Mesodermal cell (in vitro differentiated cells): ENCODE data around the gene CDYL.

Experiments used
- H3K27ac ChIP-seq: 2 replicates; pipeline ENCODE4 v1.7.0; 2013; ENCODE audit warnings: mild to moderate bottlenecking, low read depth, low read length, moderate library complexity; ENCODE audit not compliant: severe bottlenecking
- H3K36me3 ChIP-seq: 2 replicates; pipeline ENCODE4 v1.7.1; 2013; ENCODE audit warnings: mild to moderate bottlenecking, low read length, moderate library complexity; ENCODE audit not compliant: control insufficient read depth, insufficient read depth
- H3K4me1 ChIP-seq: one replicate; pipeline ENCODE4 v1.7.1; 2013; ENCODE audit warnings: mild to moderate bottlenecking, low read length; ENCODE audit not compliant: insufficient read depth, control insufficient read depth, poor library complexity, severe bottlenecking
- H3K4me3 ChIP-seq: 2 replicates; pipeline ENCODE4 v1.7.0; 2013; ENCODE audit warnings: low read length, control low read depth, mild to moderate bottlenecking; ENCODE audit not compliant: insufficient read depth, poor library complexity, severe bottlenecking; ENCODE audit errors: extremely low read depth
- H3K9me3 ChIP-seq: 2 replicates; pipeline ENCODE4 v1.7.1; 2013; ENCODE audit warnings: mild to moderate bottlenecking, low read length, moderate library complexity; ENCODE audit not compliant: control insufficient read depth
- WGBS, 2 experiments: methylation state at CpG; one replicate each; pipeline ENCODE4 v1.1.5; 2013; ENCODE audit warnings: missing lambda C conversion rate in 2 of 2; ENCODE audit not compliant: insufficient coverage in 2 of 2; 5-methylcytosine and 5-hydroxymethylcytosine counted together

The CDYL gene

DNA sequence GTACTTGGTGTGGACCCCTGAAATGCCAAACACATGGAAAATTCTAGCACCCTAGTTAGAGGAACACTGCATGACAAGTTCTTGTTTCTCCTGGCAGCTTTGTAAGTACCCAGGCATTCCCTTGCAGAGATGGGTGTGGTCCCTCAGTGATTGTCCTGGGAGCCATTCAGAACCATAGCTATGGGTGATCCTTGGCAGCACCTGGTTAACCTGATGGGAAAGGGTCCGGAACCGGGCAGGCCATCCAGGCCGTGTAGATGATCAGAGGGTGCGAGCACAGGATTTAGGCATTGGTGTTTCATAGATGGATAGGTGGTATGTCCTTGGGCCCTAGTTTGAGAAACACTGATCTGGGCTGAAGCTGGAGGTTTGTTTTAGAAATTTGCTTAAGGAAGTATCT lies 131.9 kb downstream of the CDYL start:
- no peaks in the 10 kb centered on the region for H3K9me3 ChIP-seq
- 93 to 94% methylated on average over 4 of the region's 4 CpGs for WGBS, 2 experiments
- no peak overlapping the region for H3K4me3 ChIP-seq
- no peaks in the 10 kb centered on the region for H3K4me1 ChIP-seq
- no peak overlapping the region for H3K27ac ChIP-seq
- H3K36me3 ChIP-seq: peaks cover 49% of the 10 kb centered on the region

DNA sequence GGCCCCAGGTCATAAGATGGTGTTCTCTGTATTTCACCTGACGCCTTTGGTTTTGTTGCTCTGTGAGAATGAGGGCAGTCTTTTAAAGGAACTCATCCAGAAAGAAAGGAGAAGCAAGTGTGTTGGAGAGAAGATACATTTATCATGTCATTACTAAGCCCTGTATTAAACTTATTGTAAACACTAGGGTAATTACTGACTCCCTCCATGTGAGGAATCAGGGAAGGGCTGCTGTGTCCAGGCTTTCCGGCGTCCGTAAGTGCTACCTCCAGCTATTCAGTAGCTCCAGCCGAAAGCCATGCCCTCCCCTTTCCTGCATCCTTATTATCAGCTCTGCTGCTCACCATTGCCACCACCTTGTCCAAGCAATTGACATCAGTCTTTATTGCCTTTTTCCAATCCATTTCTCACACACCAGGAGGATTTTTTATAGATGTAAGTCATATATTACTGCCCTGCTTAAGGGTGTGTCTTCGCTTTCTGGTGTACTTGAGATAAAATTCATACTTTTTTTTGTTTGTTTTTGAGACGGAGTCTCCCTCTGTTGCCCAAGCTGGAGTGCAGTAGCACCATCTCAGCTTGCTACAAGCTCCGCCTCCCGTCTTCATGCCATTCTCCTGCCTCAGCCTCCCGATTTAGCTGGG lies 133.0 kb downstream of the CDYL start:
- Histone ChIP-seq H3K27ac (no peak overlapping the region), H3K4me3 (no peak overlapping the region)

DNA sequence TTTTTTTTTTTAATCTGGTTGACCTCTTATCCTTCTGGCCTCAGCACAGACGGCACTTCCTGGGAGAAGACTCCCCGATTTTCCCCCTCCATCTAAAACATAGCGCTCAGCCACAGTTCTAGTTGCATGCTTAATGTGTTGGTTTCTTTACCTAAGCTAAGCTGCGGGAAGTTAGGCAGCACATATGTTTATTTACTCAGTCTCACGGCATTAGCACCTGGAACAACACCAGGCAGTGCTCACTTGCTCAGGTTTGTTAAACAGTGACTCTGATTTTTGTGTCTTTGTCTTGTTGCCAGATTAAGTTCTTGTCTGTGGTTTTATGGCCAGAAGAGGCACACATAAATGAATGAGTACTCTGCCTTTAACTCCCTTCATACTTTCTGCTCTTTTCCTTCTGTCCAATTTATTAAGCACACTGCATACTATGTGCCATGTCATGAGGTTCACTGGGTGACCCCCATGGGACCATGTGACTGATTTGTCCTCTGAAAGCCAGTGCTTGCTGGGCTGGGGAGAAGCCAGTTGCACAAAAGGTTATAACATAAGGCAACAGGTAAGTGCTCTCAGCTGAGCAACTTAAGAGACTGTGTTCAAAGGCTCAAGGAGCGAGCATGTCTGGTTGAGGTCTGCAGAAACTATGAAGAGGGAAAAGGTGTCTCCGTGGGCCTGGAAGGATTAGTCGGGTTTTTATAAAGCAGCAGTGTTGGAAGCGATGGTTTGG lies 134.0 kb downstream of the CDYL start:
- Histone ChIP-seq H3K27ac (no peak overlapping the region), H3K4me3 (no peak overlapping the region), H3K36me3 (peaks cover 50% of the 10 kb centered on the region), H3K4me1 (peaks cover 6% of the 10 kb centered on the region), H3K9me3 (no peaks in the 10 kb centered on the region)
- WGBS, 2 experiments: 97 to 98% methylated on average over 7 to 8 of the region's 9 CpGs

More for the DNA sequence above, 133.0 kb downstream of the CDYL start:
- peaks cover under 1% of the 10 kb centered on the region for H3K4me1 ChIP-seq
- H3K9me3 ChIP-seq: no peaks in the 10 kb centered on the region
- H3K36me3 ChIP-seq: peaks cover 49% of the 10 kb centered on the region
- 90 to 99% methylated on average over 7 of the region's 10 CpGs for WGBS, 2 experiments

DNA sequence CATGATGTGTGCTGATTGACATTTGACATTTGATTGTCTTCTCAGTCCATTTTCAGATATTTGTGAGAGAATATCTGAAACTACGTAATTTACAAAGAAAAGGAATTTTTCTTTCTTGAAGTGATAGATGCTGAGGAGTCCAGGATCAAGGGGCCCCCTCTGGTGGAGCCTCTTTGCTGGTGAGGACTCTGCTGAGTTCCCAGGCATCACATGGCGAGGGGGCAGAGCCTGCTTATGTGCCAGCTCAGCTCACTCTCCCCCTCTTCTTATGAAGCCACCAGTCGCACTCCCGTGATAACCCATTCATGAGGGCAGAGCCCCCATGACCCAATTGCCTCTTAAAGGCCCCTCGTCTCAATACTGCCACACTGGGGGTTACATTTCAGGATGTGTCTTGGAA lies 136.4 kb downstream of the CDYL start:
- no peak overlapping the region for H3K4me3 ChIP-seq
- no peak overlapping the region for H3K27ac ChIP-seq
- WGBS, 2 experiments: 80 to 87% methylated on average over 2 to 3 of the region's 5 CpGs
- H3K9me3 ChIP-seq: no peaks in the 10 kb centered on the region
- peaks cover 6% of the 10 kb centered on the region for H3K4me1 ChIP-seq
- peaks cover 60% of the 10 kb centered on the region for H3K36me3 ChIP-seq

DNA sequence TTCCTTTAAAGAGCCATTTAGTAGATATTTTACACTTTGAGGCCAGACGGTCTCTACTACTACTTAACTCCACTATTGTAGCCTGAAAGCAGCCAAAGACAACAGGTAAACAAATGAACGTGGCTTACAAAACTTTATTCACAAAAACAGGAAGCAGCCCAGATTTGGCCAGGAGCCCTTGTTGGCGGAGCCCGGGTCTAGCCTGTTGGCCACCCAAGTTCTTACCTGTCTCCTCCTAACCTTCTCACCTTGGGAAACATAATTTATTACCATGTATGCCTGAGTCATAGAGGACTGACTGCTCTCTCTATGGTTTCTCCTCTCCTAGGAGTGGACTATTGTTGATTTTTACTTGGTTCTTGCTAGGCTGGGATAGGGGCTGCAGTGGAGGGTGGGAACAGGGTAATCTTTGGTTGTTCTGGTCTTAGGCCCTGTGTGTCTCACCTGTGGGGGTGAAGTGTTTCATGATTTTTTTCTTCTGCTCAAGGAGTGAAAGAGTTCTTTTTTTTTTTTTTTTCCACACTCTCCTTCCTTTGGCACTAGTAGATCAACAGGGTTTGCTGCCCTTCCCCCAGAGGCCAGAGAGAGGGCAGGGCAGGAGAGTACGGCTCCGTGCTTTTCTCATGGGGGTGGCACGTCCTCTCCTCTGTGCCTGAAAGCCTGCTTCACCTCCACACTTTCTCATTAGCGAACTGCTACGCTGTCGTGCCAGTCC lies 137.7 kb downstream of the CDYL start:
- Histone ChIP-seq H3K4me3 (no peak overlapping the region), H3K27ac (no peak overlapping the region), H3K36me3 (peaks cover 47% of the 10 kb centered on the region), H3K9me3 (no peaks in the 10 kb centered on the region), H3K4me1 (peaks cover 6% of the 10 kb centered on the region)
- 87 to 92% methylated on average over 8 to 10 of the region's 10 CpGs for WGBS, 2 experiments

DNA sequence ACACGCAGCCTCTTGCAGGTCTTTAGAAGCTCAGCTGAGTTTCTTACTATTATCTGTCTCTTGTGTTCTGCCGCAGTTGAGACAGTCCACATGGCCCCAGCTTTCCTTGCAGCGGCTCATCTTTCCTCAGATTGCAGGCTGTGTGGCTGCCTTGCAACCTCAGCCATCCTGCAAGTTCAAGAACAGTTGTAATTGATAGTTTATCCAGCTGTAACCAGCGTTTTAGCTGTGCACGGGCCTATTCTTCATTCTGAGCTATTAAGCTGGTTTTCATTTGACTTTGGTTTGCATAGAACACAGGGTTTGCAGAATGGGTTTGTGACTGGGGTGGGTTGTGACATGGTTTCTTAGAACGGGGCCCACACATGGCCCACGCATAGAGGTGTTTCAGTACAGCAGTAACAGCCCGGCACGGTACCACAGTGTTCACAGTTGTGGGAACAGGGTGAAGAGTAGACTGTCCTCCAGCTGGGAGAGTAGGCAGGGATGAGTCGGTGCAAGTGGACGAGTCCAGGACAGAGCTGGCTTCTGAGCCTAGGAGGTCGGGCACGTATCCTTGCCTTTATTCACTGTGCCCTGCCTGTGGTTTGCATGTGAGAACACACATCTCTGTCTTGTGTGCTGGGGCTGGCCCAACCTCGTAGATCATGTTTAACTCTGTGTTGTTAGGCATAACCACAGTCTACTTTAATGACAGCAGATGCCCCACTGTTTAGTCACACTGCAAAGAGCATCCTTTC lies 138.4 kb downstream of the CDYL start:
- Histone ChIP-seq H3K4me3 (no peak overlapping the region), H3K36me3 (peaks cover 41% of the 10 kb centered on the region), H3K27ac (no peak overlapping the region), H3K9me3 (no peaks in the 10 kb centered on the region), H3K4me1 (peaks cover 6% of the 10 kb centered on the region)
- WGBS, 2 experiments: 78 to 84% methylated on average over 14 of the region's 14 CpGs

DNA sequence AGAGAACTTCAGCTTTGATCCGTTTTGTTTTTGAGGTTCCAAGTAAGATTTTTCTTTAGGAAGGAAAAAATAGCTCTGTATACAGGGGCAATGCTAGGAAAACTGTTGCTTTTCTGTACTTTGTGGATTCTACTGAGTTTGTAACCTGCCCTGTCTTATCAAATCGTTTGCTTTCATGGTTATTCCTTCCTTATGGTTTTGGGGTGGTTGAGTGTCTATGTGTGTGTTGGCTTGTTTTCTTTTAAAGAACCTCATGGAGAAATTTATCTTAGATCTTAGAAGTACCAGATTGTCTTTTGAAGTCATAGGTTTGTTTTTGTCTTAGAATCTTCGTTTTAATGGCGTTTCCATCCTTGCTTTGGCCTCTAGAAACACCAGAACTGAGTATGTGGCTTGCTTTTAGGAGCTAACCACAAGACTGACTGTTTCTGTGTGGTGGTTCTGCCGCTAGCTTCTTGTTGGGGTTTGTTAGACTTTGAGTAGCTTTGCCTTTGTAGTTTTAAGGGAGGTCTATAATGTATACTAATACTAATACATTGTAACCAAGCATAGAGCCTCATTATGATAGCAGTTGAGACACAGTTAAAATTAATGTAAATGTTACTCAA lies 140.9 kb downstream of the CDYL start:
- no peak overlapping the region for H3K27ac ChIP-seq
- peaks cover 40% of the 10 kb centered on the region for H3K36me3 ChIP-seq
- peaks cover 11% of the 10 kb centered on the region for H3K4me1 ChIP-seq
- 93 to 100% methylated on average over 2 of the region's 5 CpGs for WGBS, 2 experiments
- H3K4me3 ChIP-seq: no peak overlapping the region
- no peaks in the 10 kb centered on the region for H3K9me3 ChIP-seq

DNA sequence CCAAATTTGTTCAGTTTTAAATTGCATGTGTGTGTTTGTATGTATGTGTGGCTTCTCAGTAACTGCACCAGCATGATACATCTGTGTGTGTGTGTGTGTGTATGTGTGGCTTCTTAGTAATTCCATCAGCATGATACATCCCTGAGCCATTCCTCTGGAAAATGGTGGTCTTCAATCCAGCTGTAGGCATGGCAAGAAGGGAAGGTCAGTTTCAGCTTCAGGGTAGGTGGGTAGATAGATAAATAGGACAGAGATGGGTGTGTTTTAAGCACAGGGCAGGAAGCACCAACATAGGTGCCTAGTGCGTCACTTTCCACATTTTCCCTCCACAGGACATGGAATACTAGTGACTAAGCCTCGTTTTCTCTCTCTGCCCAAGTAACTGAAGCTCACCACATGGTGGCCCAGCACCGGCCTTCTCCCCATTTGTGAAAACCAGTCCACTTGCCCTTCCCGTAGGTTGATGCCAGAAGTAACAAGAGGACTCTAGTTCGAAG lies 144.8 kb downstream of the CDYL start:
- WGBS, 2 experiments: 83 to 92% methylated on average over 1 to 2 of the region's 5 CpGs
- Histone ChIP-seq H3K9me3 (no peaks in the 10 kb centered on the region), H3K4me1 (peaks cover 8% of the 10 kb centered on the region), H3K36me3 (peaks cover 30% of the 10 kb centered on the region), H3K27ac (no peak overlapping the region), H3K4me3 (no peak overlapping the region)

DNA sequence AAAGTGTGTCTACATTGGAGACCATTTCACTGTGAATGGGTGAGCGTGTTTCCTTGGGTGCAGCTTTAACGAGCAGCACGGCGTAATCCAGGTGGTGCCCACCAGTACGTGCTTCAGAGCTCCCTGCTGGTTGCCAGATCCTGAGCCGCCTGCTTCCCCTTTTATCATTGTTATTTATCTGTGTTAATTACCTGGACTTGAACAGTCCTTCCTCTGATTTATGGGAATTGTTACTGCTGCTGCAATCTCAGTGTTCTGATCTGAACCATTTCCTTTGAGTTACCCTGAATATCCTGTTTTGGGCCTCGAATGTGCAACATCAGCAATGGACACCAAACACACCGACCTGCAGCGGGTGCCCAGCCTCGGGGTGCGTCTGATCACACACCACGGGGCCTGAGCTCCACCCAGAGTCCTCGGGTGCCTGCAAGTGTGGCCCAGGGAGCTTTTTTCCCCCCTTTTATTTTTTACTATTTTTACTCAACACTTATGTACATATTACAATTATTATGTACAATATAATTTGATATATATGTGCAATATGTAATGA lies 146.4 kb downstream of the CDYL start:
- Histone ChIP-seq H3K9me3 (no peaks in the 10 kb centered on the region), H3K4me1 (peaks cover 8% of the 10 kb centered on the region), H3K36me3 (peaks cover 21% of the 10 kb centered on the region), H3K4me3 (no peak overlapping the region), H3K27ac (no peak overlapping the region)
- 98 to 100% methylated on average over 4 to 11 of the region's 13 CpGs for WGBS, 2 experiments

DNA sequence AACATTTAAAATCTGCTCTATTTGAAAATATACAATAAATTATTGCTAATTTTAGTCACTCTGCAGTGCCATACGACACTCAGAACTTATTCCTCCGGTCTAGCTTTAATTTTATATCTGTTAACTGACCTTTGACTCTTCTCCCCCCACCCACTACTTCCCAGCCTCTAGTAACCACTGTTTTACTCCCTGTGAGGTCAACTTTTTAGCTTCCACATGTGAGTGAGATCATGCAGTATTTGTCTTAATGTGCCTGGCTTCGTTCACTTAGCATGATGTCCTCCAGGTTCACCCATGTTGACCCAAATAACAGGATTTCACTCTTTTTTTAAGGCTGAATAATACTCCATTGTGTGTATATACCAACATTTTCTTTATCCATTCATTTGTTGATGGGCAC lies 146.9 kb downstream of the CDYL start:
- 96% methylated on average over 2 of the region's 3 CpGs for WGBS, 2 experiments
- Histone ChIP-seq H3K4me3 (no peak overlapping the region), H3K36me3 (peaks cover 21% of the 10 kb centered on the region), H3K27ac (no peak overlapping the region), H3K4me1 (peaks cover 8% of the 10 kb centered on the region), H3K9me3 (no peaks in the 10 kb centered on the region)
